Osteoblast (primary cell): ENCODE data around the gene ABL2. TPM values are rescaled to one million over a fixed set of nuclear protein-coding genes. Genes with fewer than 3 reads are reported as not detected.
A peak's percentile ranks its signal among the peaks of the same experiment; 100 is the strongest.
"Not testable (repeated sequence)": the region's sequence is repeated elsewhere in the genome, so short reads cannot be mapped to it uniquely, and the experiment has no call there.

Source experiments
- DNase-seq: peaks from one replicate; pipeline ENCODE4 v3.0.0; 2011; ENCODE audit warnings: low spot score, mixed read lengths; ENCODE audit not compliant: insufficient read length; ENCODE audit errors: missing footprints
- H2AFZ ChIP-seq: 2 replicates; pipeline ENCODE4 v1.6.0; 2011; ENCODE audit warnings: mild to moderate bottlenecking, low read length
- H3K27ac ChIP-seq: 2 replicates; pipeline ENCODE4 v1.5.1; 2011; ENCODE audit warnings: mild to moderate bottlenecking, low read depth, low read length, moderate library complexity
- H3K27me3 ChIP-seq: 2 replicates; pipeline ENCODE4 v1.6.0; 2012; ENCODE audit warnings: mild to moderate bottlenecking, control low read depth, inconsistent platforms, low read length, moderate library complexity; ENCODE audit not compliant: insufficient read depth
- H3K36me3 ChIP-seq: 2 replicates; pipeline ENCODE4 v1.5.1; 2011; ENCODE audit warnings: mild to moderate bottlenecking, low read length, control low read depth, moderate library complexity; ENCODE audit not compliant: insufficient read depth
- H3K4me1 ChIP-seq: 2 replicates; pipeline ENCODE4 v1.5.1; 2011; ENCODE audit warnings: mild to moderate bottlenecking, low read length, control low read depth, moderate library complexity; ENCODE audit not compliant: insufficient read depth
- H3K4me2 ChIP-seq: 2 replicates; pipeline ENCODE4 v1.6.0; 2011; ENCODE audit warnings: mild to moderate bottlenecking, low read length; ENCODE audit not compliant: insufficient read depth
- H3K4me3 ChIP-seq: fragments of 200-600 bp; sonication (generic); 3 replicates; pipeline ENCODE4 v1.5.1; 2012; ENCODE audit warnings: mild to moderate bottlenecking, low read length, inconsistent platforms; ENCODE audit not compliant: insufficient read depth
- H3K79me2 ChIP-seq: 2 replicates; pipeline ENCODE4 v1.6.0; 2012; ENCODE audit warnings: mild to moderate bottlenecking, low read length, control low read depth, inconsistent platforms; ENCODE audit not compliant: insufficient read depth
- H3K9me3 ChIP-seq: 2 replicates; pipeline ENCODE4 v1.5.1; 2011; ENCODE audit warnings: low read depth, low read length, control low read depth
- H4K20me1 ChIP-seq: 2 replicates; pipeline ENCODE4 v1.6.0; 2012; ENCODE audit warnings: mild to moderate bottlenecking, low read length, control low read depth; ENCODE audit not compliant: insufficient read depth
- total RNA-seq: library from RNA; depleted of rRNA; stranded (reverse); fragments of >200 nt; gene quantifications from 2 replicates; pipeline ENCODE4 v1.2.3, GENCODE V29; 2012
- TF ChIP-seq, protein P1 (sequence below): IDR thresholded peaks from 2 replicates; pipeline ENCODE4 v1.5.1; 2011; ENCODE audit warnings: mild to moderate bottlenecking, low read depth, low read length, moderate library complexity; ENCODE audit errors: extremely low read depth

ABL2 gene
- total RNA-seq, 1 donor, result 87.2 TPM

GRCh38 chr1:179230721-179231120 lies 1.2 kb upstream of the ABL2 start:
- no peak overlapping the region for H3K4me3 ChIP-seq
- peaks cover 8% of the 10 kb centered on the region for H4K20me1 ChIP-seq
- no peak overlapping the region for H2AFZ ChIP-seq

DNA sequence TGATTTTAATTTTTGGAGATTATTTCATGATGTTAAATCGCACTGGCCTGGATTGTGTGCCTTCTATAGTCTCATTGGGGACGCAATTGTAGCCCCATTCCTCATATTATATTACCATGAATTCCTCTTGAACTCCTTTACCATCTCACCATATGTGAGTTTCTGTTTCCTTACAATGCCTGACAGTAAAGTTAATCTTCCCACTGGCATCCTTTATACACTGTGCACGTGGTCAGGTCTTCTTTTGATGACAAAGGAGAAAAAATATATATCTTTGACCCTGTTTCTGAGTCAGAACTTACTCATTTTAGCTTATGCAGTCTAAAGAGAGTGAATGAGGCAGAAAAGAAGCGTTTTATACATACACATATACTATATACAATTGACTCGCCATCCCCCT lies 774 bp upstream of the ABL2 start:
- Histone ChIP-seq H3K27ac (peak overlapping the region; percentile 36), H3K4me2 (peak overlapping the region; percentile 85), H3K4me1 (peaks cover 20% of the 10 kb centered on the region), H3K27me3 (no peaks in the 10 kb centered on the region), H3K9me3 (no peaks in the 10 kb centered on the region), H3K36me3 (no peaks in the 10 kb centered on the region), H3K4me3 (peak overlapping the region; percentile 80), H4K20me1 (peaks cover 8% of the 10 kb centered on the region), H3K79me2 (peaks cover 32% of the 10 kb centered on the region), H2AFZ (peak overlapping the region; percentile 90)
- DNase-seq, result peak; percentile 86
- TF ChIP-seq, protein P1, sequence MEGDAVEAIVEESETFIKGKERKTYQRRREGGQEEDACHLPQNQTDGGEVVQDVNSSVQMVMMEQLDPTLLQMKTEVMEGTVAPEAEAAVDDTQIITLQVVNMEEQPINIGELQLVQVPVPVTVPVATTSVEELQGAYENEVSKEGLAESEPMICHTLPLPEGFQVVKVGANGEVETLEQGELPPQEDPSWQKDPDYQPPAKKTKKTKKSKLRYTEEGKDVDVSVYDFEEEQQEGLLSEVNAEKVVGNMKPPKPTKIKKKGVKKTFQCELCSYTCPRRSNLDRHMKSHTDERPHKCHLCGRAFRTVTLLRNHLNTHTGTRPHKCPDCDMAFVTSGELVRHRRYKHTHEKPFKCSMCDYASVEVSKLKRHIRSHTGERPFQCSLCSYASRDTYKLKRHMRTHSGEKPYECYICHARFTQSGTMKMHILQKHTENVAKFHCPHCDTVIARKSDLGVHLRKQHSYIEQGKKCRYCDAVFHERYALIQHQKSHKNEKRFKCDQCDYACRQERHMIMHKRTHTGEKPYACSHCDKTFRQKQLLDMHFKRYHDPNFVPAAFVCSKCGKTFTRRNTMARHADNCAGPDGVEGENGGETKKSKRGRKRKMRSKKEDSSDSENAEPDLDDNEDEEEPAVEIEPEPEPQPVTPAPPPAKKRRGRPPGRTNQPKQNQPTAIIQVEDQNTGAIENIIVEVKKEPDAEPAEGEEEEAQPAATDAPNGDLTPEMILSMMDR, result no peak

More at GRCh38 chr1:179230721-179231120, 1.2 kb upstream of the ABL2 start:
- Histone ChIP-seq H3K4me2 (peak overlapping the region; percentile 85), H3K9me3 (no peaks in the 10 kb centered on the region), H3K4me1 (peaks cover 20% of the 10 kb centered on the region), H3K36me3 (no peaks in the 10 kb centered on the region), H3K27me3 (no peaks in the 10 kb centered on the region), H3K27ac (peak overlapping the region; percentile 27), H3K79me2 (peaks cover 28% of the 10 kb centered on the region)
- TF ChIP-seq, protein P1, result no peak
- DNase-seq, result no peak

DNA sequence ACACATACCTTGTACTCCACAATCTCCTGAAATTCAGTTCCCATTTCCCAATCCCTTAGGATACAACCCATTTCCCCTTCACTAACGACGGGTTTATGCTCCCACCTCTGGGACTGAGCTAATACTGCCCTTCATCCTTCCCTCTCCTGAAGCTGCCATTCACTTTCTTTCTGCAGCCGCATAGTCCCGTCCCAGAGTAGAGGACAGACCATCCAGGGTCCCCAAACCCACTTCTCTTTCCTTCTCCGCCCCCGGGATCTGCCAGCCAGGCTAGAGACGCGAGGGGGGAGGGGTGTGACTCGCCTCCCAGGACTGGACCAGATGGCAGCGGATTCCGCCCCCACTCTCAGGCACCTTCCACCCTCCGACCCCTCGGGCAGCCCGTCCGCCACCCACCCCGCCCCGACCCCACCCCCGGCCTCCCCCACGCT lies 679 bp downstream of the ABL2 start:
- Histone ChIP-seq H3K4me3 (peak overlapping the region; percentile 80), H3K4me1 (peaks cover 16% of the 10 kb centered on the region), H3K4me2 (peak overlapping the region; percentile 86), H3K9me3 (no peaks in the 10 kb centered on the region), H3K27me3 (no peaks in the 10 kb centered on the region), H3K36me3 (peaks cover 2% of the 10 kb centered on the region), H4K20me1 (peaks cover 8% of the 10 kb centered on the region), H2AFZ (peak overlapping the region; percentile 78), H3K27ac (peak overlapping the region; percentile 32), H3K79me2 (peaks cover 44% of the 10 kb centered on the region)
- no peak for DNase-seq
- TF ChIP-seq, protein P1, result no peak

DNA sequence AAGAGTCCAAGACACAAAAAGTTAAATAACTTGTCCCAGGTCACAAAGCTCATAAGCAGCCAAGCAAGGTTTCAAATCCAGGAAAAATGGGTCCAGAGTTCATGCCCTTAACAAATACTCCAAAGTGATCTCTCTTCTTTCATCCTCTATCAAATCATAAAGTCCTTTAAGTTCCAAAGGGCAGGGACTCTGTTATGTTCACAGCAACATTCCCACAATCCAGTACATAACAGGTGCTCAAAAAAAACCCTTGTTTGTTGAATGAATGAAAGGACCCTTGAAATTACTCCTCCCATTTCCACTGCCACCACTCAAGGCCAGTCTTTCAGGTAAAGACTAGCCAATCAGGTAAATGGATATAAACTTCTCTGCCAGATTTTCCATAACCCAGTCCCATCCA lies 2.7 kb downstream of the ABL2 start:
- Histone ChIP-seq H3K27me3 (no peaks in the 10 kb centered on the region), H3K27ac (no peak overlapping the region), H3K9me3 (no peaks in the 10 kb centered on the region), H3K36me3 (peaks cover 2% of the 10 kb centered on the region), H3K4me3 (no peak overlapping the region), H3K79me2 (peaks cover 59% of the 10 kb centered on the region), H4K20me1 (peaks cover 8% of the 10 kb centered on the region), H3K4me2 (no peak overlapping the region), H2AFZ (no peak overlapping the region), H3K4me1 (peaks cover 10% of the 10 kb centered on the region)
- TF ChIP-seq, protein P1, result no peak
- no peak for DNase-seq

DNA sequence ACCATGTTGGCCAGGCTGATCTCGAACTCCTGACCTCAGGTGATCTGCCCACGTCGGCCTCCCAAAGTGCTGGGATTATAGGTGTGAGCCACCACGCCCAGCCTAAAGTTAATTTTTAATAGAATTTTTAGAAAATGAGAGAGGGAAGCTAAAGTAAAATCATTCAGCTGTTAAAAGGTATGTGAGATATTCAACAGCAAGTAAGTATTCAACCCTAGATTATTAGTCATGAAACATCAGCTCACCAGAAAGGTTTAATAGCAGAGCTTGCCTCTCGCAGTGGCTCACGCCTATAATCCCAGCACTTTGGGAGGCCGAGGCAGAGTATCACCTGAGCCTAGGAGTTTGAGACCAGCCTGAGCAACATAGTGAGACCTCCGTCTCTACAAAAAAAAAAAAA lies 5.0 kb downstream of the ABL2 start:
- not testable (repeated sequence) for H2AFZ ChIP-seq, H3K4me3 ChIP-seq, H3K27ac ChIP-seq, H3K36me3 ChIP-seq, H3K4me2 ChIP-seq, H3K4me1 ChIP-seq, H3K9me3 ChIP-seq, H3K27me3 ChIP-seq, H4K20me1 ChIP-seq, DNase-seq
- peaks cover 78% of the 10 kb centered on the region for H3K79me2 ChIP-seq

DNA sequence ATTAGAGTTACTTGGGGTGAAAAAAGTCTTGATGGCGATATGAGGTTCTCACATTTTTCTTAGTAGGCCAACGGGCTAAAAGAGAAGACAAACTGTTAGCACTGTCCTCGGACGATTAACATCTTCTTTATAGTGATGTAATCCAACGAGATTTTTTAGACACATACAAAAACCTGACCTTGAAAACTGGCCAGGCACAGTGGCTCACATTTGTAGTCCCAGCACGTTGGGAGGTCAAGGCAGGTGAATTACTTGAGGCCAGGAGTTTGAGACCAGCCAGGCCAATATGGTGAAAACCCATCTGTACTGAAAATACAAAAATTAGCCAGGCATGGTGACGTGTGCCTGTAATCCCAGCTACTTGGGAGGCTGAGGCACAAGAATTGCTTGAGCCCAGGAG lies 8.4 kb downstream of the ABL2 start:
- H4K20me1 ChIP-seq, H3K4me1 ChIP-seq, H3K27me3 ChIP-seq, H3K4me2 ChIP-seq, H3K4me3 ChIP-seq, H2AFZ ChIP-seq, H3K9me3 ChIP-seq, H3K36me3 ChIP-seq, H3K27ac ChIP-seq, DNase-seq: not testable (repeated sequence)
- peaks cover 60% of the 10 kb centered on the region for H3K79me2 ChIP-seq
